ENCODE data around the gene SLTM. TPM values are rescaled to one million over a fixed set of nuclear protein-coding genes. Genes with fewer than 3 reads are reported as not detected.

The SLTM gene
- polyA plus RNA-seq, 3 donors = 26.5 to 105 (median 34.3) TPM

- H3K27me3 ChIP-seq (ENCODE audit: control insufficient read depth in 2 of 2, insufficient read depth in 2 of 2, low read length in 2 of 2) = no peaks in the 10 kb centered on the region
- H4K20me1 ChIP-seq (ENCODE audit: insufficient read depth, low read length) = peaks cover 55% of the 10 kb centered on the region
- Mint-ChIP-seq H3K4me1 (peaks cover 5% of the 10 kb centered on the region), H3K4me3 (no peak overlapping the region), H3K27me3 (ENCODE audit: low read depth in 3 of 3) (peaks cover 0 to 2% (median 0%) of the 10 kb centered on the region in 3 donors), H3K9me3 (peaks cover 0 to 2% (median 0%) of the 10 kb centered on the region in 7 donors), H3K27ac (peak overlapping the region in 5 of 7 donors; percentile 1 to 71 (median 19)), H3K36me3 (peaks cover 85 to 96% of the 10 kb centered on the region in 2 donors)
- 100% methylated on average over 1 of the region's 4 CpGs for WGBS (ENCODE audit: insufficient coverage)
- intact Hi-C loops (cut with micrococcal nuclease) = no loop called here
- no peak overlapping the region for H2AFZ ChIP-seq (ENCODE audit: insufficient read depth, low read depth, low read length, poor library complexity, severe bottlenecking)
- H3K4me1 ChIP-seq (ENCODE audit: control insufficient read depth in 1 of 2, insufficient read depth in 2 of 2, low read length in 2 of 2) = peaks cover 0 to 5% of the 10 kb centered on the region in 2 donors
- no peak for DNase-seq
- TF ChIP-seq CTCF (IDR thresholded peaks at IDR 0.05) = no peak
- H3K27ac ChIP-seq (ENCODE audit: low read depth in 1 of 2, low read length in 2 of 2) = no peak overlapping the region
- H3K4me3 ChIP-seq (replicated peaks in 1 of 3; ENCODE audit: low read depth in 2 of 3, low read length in 3 of 3) = no peak overlapping the region
- H3K4me2 ChIP-seq (replicated peaks; ENCODE audit: extremely low read depth, low read length, poor library complexity, severe bottlenecking) = no peak overlapping the region
- peaks cover 91 to 98% of the 10 kb centered on the region in 2 donors for H3K36me3 ChIP-seq (replicated peaks in 1 of 2; ENCODE audit: control insufficient read depth in 1 of 2, insufficient read depth in 2 of 2, low read length in 2 of 2)
- H3K9me3 ChIP-seq (replicated peaks in 1 of 2; ENCODE audit: control insufficient read depth in 1 of 2, insufficient read depth in 1 of 2, low read length in 2 of 2) = no peaks in the 10 kb centered on the region
- H3K9ac ChIP-seq (ENCODE audit: insufficient read depth, low read length, poor library complexity, severe bottlenecking) = no peak overlapping the region
- peaks cover 5% of the 10 kb centered on the region for H3K79me2 ChIP-seq (ENCODE audit: insufficient read depth, low read length)
Observed at GRCh38 chr15:58882243-58882642, 51.2 kb downstream of the SLTM start.

GRCh38 chr15:58880320-58880719 is 53.2 kb downstream of the SLTM start:
- H3K36me3 Mint-ChIP-seq = peaks cover 78 to 85% of the 10 kb centered on the region in 2 donors
- H4K20me1 ChIP-seq (ENCODE audit: insufficient read depth, low read length) = peaks cover 53% of the 10 kb centered on the region
- peak overlapping the region in 1 of 2 donors; percentile 31 for H3K27ac ChIP-seq (ENCODE audit: low read depth in 1 of 2, low read length in 2 of 2)
- H3K4me1 Mint-ChIP-seq = peaks cover 13% of the 10 kb centered on the region
- 97% methylated on average over 3 of the region's 3 CpGs for WGBS (ENCODE audit: insufficient coverage)
- H3K27ac Mint-ChIP-seq = peak overlapping the region in 4 of 7 donors; percentile 24 to 82 (median 34)
- no peak overlapping the region for H2AFZ ChIP-seq (ENCODE audit: insufficient read depth, low read depth, low read length, poor library complexity, severe bottlenecking)
- no peaks in the 10 kb centered on the region for H3K9me3 Mint-ChIP-seq
- intact Hi-C loops (cut with micrococcal nuclease) = no loop called here
- H3K4me3 ChIP-seq (replicated peaks in 1 of 3; ENCODE audit: low read depth in 2 of 3, low read length in 3 of 3) = no peak overlapping the region
- no peak for TF ChIP-seq CTCF (IDR thresholded peaks at IDR 0.05)
- H3K27me3 ChIP-seq (ENCODE audit: control insufficient read depth in 2 of 2, insufficient read depth in 2 of 2, low read length in 2 of 2) = no peaks in the 10 kb centered on the region
- peaks cover 5% of the 10 kb centered on the region for H3K79me2 ChIP-seq (ENCODE audit: insufficient read depth, low read length)
- H3K9me3 ChIP-seq (replicated peaks in 1 of 2; ENCODE audit: control insufficient read depth in 1 of 2, insufficient read depth in 1 of 2, low read length in 2 of 2) = no peaks in the 10 kb centered on the region
- H3K4me1 ChIP-seq (ENCODE audit: control insufficient read depth in 1 of 2, insufficient read depth in 2 of 2, low read length in 2 of 2) = peaks cover 0 to 5% of the 10 kb centered on the region in 2 donors
- peaks cover 0 to 4% (median 0%) of the 10 kb centered on the region in 3 donors for H3K27me3 Mint-ChIP-seq (ENCODE audit: low read depth in 3 of 3)
- no peak overlapping the region for H3K4me2 ChIP-seq (replicated peaks; ENCODE audit: extremely low read depth, low read length, poor library complexity, severe bottlenecking)
- DNase-seq = no peak
- H3K9ac ChIP-seq (ENCODE audit: insufficient read depth, low read length, poor library complexity, severe bottlenecking) = no peak overlapping the region
- H3K36me3 ChIP-seq (replicated peaks in 1 of 2; ENCODE audit: control insufficient read depth in 1 of 2, insufficient read depth in 2 of 2, low read length in 2 of 2) = peaks cover 76 to 84% of the 10 kb centered on the region in 2 donors
- H3K4me3 Mint-ChIP-seq = no peak overlapping the region

Data from CD14-positive monocyte (primary cell).